K562 treated with DMSO at 1 percent for 12 hours (cell line): ENCODE data around the gene TMEM127. TPM values are rescaled to one million over a fixed set of nuclear protein-coding genes. Genes with fewer than 3 reads are reported as not detected.

Experiments used
- total RNA-seq: library from RNA; unstranded; fragments of 300-600 nt; gene quantifications from 2 replicates; pipeline ENCODE4 v1.2.3, GENCODE V29; 2022; ENCODE audit not compliant: insufficient read depth

The TMEM127 gene, protein sequence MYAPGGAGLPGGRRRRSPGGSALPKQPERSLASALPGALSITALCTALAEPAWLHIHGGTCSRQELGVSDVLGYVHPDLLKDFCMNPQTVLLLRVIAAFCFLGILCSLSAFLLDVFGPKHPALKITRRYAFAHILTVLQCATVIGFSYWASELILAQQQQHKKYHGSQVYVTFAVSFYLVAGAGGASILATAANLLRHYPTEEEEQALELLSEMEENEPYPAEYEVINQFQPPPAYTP
- 14.7 and 33.1 TPM in 2 replicates for total RNA-seq

DNA sequence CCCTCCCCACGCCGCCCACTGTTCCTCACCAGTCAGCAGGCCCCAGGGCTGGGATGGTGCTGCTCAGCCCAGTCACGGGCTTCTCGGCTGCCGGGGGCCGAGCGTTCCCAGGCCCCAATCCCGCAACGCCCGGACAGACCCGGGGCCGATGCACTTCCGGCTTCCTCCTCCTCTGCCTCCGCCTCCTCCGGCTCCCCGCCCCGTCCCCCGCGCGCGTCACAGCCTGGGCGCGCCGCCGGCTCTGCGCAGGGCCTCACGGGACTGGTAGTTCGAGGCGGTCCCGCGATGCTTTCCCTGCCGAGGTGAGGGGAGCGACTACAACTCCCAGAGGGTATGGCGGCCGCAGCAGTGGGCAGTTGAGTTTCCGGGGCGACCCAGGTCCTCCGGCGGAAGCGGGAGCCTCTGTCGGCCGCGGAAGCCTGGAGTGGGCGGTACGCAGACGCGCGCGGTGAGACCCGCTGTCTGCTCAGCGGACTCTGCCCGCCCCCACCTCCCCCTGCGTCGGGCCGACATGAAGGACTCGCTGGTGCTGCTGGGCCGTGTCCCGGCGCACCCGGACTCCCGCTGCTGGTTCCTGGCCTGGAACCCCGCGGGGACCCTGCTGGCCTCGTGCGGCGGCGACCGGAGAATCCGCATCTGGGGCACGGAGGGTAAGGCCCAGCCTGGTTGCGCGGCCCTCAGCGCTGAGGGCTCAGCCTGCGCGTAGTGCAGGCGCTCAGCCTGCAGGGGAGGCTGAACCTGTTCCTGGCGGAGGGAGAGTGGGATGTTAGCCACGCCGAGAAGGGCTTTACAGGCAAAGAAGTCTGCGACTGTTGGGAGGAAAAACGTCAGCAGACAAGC is at the start of gene TMEM127, which contains the start of gene CIAO1:
TMEM127 (minus strand) TSS at position 158 of the 840 bp plus-strand sequence. CDS start 616 bp downstream, outside the sequence.
CIAO1 (plus strand) TSS at position 386 of the 840 bp plus-strand sequence; CDS start at position 512, 126 bp downstream.

DNA sequence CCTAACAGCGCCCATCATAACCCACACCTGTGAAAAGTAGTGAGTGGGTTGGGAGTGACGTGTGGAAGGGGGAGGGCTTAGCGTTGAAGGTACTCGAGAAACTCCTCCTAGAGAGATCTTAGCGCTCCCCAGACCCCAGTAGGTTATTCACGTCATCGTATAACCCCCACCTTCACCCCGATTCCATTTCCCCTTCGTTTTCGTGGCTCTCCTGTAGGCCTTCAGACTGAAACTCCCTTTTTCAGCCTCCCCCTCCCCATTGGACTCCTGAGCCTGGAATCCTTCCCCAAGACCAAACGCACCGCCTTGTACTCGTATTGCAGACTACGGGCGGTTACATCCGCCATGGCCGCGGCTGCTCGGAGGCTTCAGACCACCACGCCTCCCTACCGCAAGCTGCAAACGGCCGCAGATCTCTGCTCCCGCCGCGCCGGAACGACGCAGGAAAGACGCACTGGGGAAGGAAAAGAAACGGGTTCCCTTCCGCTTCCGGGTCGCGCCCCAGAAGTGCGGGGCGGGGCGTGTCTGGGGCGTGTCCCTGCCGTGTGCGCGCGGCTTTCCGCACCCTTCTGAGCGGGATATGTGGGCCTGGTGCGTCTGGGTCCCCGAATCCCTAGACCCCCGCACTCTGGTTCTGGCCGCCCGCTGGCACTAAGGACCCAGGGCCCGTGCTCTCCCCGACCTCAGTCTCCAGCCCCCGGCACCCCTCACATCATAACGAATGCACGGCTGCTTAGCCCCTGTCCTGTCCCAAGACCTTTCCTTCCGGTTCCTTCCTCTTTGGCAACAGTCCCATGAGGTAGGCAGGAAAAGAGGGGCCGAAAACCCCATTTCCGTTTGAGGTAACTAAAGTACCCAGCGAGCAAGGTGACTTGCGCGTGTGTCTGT is 39.5 kb upstream of the TMEM127 start, which contains the start of gene SNRNP200:
SNRNP200 (minus strand) TSS at position 456 of the 888 bp plus-strand sequence; CDS start at position 347, 109 bp downstream.

DNA sequence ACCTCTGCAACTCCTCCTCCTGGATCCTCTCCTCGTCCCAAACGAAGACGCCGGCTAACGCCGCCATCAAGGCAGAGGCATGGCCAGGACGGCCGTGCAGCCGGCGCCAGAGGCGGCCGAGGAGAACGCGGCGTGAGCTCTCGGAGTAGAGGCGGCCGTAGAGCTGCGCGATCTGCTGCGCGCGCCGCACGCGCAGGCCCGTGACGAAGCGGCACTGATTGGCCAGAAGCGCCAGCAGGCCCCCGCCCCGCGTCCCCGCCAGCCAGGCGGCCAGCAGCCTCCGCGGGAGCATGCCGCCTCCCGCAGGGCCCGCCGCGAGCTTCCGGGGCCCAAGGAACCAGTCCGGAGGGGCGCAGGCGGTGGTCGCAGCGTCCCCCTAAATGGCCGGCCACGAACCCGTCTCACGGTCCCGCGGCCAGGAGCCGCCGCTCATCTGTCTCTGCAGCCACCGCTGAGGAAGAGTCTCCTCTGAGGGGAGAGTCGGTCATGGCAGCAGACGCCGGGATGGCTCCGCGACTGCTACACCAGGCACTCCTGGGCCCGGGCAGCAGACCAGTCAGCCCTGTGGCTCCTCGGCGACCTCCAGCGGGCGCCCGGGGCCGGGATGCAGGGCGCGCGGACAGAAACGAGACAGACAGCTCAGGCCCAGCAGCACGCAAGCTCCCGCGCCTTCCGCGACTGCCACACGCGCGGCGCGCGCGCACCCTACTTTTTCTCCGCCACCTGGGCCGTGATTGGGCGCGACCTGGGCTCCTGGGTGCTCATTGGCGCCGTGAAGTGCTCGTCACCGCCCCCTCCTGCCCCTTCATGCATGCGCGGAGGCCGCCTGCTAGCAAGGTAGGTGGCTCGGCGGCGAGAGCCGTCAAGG is 57.4 kb downstream of the TMEM127 start, which contains the start of gene STARD7:
STARD7 (minus strand) TSS at position 685 of the 868 bp plus-strand sequence; CDS start at position 292, 393 bp downstream.

Other genes with a start within 250 kb of the TMEM127 start
- gene GPAT2, start 231.1 kb downstream of the TMEM127 start, total RNA-seq = 0.50 and 1.2 TPM in 2 replicates
- not detected in 2 replicates for gene ADRA2B, start 149.4 kb downstream of the TMEM127 start, total RNA-seq
- gene ASTL, start 127.5 kb downstream of the TMEM127 start, total RNA-seq = not detected in 2 replicates
- gene DUSP2, start 120.6 kb downstream of the TMEM127 start, total RNA-seq = 0.52 TPM in 1 of 2 replicates, not detected in the other
- 50.2 and 102 TPM in 2 replicates for gene STARD7, start 57.2 kb downstream of the TMEM127 start, total RNA-seq
- gene CIAO1, start 228 bp upstream of the TMEM127 start, total RNA-seq = 62.3 and 104 TPM in 2 replicates
- gene SNRNP200, start 39.5 kb upstream of the TMEM127 start, total RNA-seq = 112 and 218 TPM in 2 replicates
- gene ITPRIPL1, start 59.3 kb upstream of the TMEM127 start, total RNA-seq = 2.5 and 3.7 TPM in 2 replicates
- gene NCAPH, start 69.8 kb upstream of the TMEM127 start, total RNA-seq = 50.6 and 69.9 TPM in 2 replicates
- gene NEURL3, start 239.4 kb upstream of the TMEM127 start, total RNA-seq = not detected in 2 replicates